NCI-H1694 treated with DMSO at 0.1 percent for 48 hours (cell line): ENCODE data around the gene ASCL4.
"Not testable (repeated sequence)": the region's sequence is repeated elsewhere in the genome, so short reads cannot be mapped to it uniquely, and the experiment has no call there.

Source experiments
- DNase-seq: peaks from one replicate; lab custom pipeline; 2025; lab: John Stamatoyannopoulos, UW

The ASCL4 gene, protein sequence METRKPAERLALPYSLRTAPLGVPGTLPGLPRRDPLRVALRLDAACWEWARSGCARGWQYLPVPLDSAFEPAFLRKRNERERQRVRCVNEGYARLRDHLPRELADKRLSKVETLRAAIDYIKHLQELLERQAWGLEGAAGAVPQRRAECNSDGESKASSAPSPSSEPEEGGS

DNA sequence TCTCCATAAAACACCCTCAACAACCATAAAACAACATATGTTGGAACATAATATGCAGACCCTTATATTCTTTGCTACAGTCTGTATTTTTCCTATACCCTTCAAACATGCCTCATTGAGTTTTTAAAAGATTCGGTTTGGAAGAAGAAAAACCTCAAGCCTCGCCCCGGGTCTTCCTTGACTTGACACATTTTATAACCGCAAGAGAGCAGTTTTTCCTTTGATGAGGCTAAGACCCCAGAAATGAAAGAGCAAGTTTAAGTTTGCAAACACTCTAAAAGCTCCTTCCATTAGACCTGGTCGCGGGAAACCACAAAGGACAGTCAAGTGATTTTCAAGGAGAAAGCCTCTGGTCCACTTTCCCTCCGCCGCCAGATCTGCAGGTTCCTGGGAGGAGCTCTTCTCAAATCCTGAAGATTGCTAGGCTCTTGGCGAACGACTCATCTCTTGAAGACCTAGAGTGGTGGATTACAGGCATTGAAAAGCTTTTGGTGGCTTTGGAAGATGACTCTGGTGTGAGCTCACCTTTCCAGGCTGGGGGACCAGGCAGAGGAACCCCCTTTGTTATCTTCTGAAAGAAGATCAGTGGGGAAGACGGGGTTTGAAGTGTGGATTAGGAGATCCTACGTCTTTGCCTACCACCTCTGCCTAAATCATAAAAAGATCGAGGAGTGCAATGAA lies at the start of gene ASCL4:
ASCL4 (plus strand) TSS at position 356 of the 681 bp plus-strand sequence. CDS start 515 bp downstream, outside the sequence.
- DNase-seq = no peak

DNA sequence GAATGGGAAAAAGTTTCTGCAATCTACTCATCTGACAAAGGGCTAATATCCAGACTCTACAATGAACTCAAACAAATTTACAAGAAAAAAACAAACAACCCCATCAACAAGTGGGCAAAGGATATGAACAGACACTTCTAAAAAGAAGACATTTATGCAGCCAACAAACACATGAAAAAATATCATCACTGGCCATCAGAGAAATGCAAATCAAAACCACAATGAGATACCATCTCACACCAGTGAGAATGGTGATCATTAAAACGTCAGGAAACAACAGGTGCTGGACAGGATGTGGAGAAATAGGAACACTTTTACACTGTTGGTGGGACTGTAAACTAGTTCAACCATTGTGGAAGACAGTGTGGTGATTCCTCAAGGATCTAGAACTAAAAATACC lies 47.2 kb upstream of the ASCL4 start:
- DNase-seq = not testable (repeated sequence)

DNA sequence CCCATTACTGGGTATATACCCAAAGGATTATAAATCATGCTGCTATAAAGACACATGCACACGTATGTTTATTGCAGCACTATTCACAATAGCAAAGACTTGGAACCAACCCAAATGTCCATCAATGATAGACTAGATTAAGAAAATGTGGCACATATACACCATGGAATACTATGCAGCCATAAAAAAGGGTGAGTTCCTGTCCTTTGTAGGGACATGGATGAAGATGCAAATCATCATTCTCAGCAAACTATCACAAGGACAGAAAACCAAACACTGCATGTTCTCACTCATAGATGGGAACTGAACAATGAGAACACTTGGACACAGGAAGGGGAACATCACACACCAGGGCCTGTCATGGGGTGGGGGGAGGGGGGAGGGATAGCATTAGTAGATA lies 46.8 kb upstream of the ASCL4 start:
- not testable (repeated sequence) for DNase-seq

DNA sequence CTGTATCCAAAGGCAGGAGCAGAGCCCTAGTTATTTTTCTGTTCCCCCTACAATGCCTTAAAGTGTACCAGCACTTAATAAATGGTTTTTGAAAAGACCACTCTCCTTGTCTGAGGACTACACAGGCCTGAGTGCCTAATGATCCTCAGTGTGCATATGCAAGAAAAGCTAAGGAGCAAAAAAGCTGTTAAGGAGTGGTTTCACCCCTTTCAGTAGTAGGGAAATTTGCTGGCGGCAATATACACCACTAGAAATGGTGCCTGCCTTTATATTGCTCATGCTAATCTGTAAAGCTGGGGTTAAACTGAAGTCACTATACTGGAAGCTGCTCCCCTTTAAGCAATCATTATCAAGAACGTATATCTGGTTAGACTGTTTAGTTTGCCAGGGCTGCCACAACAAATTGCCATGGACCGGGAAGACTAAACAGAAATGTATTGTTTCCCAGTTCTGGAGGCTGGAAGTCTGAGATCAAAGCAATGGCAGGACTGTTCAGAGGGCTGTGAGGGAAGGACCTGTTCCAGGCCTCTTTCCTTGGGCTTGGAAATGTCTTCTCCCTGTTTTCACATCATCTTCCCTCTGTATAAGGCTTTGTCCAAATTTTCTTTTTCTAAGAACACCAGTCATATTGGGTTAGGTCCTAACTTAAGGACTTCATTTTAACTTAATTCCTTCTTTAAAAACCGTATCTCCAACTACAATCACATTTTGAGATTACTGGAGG lies 43.7 kb upstream of the ASCL4 start:
- no peak for DNase-seq

DNA sequence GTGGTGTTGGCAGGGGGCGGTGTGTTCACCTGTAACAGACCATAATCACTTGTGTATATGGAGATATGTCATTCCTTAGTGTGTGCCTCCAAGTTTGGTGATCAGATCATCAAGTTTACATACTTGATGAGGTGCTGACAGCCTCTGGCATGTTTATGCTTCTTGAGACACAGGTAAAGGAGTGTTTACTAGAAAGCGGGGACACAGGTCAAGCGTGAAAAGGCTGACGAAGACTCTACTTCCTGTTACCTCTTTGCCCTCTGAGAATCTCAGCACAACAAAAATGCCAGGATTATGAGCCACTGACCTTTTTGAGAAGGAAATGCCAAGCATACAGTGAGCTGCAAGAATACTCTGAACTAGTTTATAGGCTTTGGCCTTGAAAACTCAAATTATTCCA lies 43.1 kb upstream of the ASCL4 start:
- DNase-seq = no peak

DNA sequence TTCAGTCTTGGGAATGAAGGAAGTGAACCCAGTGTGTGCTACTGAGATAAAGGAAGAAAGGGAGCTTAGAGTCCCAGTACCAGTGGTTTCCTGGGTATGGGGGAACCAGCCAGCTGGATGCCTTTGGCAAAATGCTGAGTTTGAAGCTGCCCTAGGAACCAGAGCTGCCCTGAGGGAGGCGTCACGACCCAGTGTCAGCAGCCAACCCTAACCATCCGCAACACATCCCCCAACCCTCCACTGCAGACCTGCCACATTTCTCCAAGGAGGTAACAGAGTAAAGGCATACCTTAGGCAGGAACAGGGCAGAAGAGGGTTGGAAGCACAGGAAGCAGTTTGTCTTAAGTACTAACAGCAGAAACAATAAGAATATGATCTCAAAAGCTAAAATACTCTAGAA lies 42.1 kb upstream of the ASCL4 start:
- no peak for DNase-seq

DNA sequence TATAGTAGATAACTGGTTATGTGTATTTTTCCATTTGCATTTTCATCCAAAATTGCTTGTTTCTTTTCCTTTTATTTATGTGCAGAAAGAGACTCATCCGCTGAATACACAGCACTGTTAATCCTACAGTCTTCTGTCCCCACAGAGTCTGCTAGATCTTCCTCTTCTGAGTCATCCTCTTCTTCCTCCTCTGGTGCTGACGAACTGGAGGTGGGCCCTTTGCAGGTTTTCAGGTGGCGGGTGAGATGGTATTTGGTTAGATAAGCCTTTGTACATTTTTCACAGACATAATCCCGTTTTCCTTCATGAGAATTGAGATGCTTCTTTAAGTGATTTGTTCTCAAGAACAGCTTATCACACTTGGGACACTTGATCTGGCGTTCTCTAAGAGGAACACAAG lies 40.4 kb upstream of the ASCL4 start:
- DNase-seq = no peak

DNA sequence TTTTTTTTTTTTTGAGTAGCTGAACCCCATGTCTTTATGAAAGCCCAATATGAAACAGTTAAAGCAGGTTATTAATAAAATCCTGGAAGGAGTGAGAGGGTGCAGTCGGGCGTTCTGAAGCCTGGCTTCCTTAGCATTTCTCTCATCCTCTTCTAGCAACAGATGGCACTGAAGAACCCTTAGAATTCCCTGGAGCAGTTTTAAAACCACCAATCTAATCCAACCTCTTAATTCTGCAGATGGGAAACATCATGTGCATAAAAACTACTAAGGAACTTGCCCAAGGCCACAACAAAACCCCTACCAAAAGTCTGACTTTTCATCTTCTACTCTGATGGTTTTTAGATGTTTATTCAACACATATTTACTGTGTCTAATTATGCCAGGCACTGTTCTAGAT lies 38.7 kb upstream of the ASCL4 start:
- DNase-seq = no peak

DNA sequence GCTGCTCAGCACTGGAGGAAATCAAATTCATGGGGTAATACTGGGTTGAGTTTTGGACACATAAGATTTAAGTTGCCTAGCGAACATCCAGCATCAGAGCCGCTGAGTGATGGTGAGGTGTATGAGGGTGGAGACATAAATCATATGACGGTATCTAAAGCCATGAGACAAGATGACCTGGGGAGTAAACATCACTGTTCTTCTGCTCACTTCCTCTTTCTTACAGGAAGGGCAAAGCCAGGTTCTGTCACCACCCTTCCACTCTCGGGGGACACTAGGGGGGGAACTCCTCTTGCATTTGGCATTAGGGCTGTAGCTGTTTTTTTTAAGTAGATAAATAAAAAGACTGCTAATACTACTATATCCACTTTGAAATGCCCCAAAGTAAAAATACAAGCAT lies 37.6 kb upstream of the ASCL4 start:
- DNase-seq = no peak

DNA sequence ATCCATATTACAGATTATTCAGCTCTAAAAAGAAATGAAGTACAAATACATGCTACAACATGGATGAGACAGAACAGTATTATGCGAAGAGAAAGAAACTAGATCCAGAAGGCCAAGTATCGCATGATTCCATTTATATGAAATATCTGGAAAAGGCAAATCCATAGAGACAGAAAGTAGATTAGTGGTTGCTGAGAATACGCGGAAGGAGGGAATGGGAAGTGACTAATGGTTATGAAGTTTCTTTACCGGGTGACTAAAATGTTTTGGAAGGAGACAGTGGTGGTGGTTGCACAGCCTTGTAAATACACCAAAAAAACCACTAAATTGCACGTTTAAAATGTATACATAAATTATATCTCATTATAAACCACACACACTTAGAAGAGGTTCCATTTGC lies 26.0 kb upstream of the ASCL4 start:
- no peak for DNase-seq

DNA sequence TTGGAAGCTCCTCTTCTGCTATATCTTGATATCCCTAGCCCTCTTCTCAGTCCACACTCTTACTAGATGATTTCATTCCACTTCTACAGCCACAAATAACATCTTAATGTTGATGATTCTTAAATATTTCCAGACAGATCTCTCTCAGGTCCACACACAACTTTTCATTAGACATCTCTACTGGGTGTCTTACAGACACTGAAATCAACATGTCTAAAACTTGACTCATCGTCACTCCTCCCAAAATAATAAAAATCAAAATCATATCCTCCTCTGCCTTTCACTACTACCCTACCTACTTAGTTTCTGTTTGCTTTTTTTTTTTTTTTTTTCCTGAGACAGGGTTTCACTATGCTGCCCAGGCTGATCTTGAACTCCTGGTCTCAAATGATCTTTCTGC lies 25.4 kb upstream of the ASCL4 start:
- no peak for DNase-seq

DNA sequence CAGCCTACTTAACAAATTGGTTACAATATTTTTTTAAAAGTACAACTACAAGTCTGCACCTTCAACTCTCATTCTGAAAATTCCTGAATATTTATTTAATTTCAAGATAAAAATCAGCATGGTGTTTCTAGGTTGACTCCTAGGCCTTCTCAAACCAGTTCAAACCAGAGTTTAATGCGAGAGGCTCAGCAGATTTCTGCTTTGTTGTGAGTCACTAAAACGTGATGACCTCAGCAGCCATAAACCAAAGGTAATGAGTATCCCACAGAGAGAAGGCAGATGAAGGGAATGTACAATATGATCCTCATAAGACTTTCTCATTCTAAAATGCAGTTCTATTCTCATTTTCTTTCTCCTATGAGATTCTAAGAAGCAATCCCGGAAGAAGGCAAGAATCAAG lies 15.1 kb upstream of the ASCL4 start:
- DNase-seq = no peak

DNA sequence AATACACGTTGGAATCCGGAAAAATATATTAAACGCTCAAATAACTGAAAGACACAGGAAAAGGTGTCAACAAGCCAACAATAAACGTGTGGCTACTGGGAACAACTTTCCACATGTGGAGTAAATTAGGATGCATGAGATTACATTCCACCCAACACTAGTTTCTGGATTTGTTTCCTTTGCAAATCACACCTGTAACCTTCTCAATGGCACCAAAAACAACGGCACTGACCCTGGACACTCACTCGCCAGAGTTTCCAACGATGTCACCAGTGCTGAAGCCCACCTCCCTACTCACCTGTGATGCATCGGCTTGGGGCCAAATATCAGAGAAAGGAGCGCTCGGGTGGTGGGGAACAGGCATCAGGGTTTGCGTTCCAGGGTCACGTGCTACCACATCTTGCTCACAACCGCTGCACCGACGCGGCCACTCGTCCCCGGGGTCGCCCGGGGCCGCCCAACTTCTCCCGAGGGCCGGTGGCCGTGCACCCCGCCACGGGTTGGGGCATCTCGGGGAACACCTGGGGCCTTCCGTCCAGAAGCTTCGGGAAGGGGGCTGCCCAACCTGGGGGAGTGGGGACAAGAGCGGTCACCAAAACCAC lies 14.2 kb upstream of the ASCL4 start:
- DNase-seq = no peak

DNA sequence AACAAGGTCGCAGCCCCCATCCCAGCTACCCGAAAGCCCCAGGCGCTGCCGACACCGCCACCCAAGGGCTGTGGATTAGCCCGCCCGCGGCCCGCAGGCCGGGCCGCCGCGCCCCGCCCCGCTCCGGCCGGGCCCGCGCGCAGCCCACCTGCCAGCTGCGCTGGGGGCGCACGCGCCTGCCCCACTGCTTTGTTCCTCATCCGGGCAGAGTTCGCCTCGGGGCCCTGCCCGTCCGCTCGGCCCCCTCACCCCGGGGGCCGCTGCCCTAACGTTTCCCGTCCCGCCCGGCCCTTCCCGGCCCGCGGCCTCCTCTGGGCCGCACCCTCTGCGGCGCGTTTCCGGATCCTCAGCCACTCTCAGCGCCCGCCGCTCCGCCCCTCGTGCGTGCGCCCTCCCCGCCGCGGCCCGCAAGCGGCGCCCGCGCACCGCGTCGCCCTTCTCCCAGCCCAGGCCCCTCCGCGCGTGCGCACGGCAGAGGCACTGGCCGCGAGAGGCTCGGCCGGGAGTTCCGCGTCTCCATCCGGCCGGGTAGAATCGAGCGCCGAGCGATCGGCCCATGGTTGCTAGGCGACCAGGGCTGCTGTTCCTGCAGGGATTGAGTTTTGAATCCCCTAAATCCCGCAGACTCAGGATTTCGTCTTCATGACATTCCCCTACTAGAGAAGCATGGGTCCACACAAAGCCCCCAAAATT lies 13.5 kb upstream of the ASCL4 start, which contains the start of gene PRDM4:
PRDM4 (minus strand) TSS at position 329 of the 693 bp plus-strand sequence. CDS start 622 bp downstream, outside the sequence.
- peak; percentile 69 for DNase-seq

DNA sequence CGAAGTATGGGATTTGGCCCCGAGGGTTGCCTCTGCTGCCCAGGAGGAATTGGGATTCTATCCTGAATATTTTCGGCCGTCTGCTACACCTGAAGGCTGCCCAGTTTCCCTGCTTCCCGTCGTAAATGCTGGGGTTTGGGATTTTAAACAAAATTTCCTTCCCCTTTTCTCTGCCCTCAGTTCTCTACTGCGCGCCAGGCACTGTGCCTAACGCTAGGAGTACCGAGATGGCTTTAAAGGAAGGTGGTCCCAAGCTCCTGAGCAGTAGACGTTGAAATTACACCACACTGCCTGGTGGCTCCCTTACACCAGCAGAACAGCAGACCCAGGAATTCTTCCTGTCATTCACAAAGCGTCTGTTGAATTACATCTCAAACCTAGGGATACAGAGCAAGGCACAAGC lies 13.0 kb upstream of the ASCL4 start:
- DNase-seq = no peak

DNA sequence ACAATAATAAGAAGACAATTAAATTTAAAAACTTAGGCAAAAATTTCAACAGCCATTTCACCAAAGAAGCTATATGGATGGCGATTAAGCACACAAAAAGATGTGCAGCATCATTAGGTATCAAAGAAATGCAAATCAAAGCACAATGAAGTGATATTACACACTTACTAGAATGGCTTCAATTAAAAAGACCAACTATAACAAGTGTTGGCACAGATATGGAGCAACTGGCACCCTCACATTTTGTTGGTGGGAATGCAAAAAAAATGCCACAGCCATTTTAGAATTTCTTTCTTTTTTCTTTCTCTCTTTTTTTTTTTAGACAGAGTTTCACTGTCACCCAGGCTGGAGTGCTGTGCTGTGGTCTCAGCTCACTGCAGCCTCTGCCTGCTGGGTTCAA lies 11.6 kb upstream of the ASCL4 start:
- no peak for DNase-seq

DNA sequence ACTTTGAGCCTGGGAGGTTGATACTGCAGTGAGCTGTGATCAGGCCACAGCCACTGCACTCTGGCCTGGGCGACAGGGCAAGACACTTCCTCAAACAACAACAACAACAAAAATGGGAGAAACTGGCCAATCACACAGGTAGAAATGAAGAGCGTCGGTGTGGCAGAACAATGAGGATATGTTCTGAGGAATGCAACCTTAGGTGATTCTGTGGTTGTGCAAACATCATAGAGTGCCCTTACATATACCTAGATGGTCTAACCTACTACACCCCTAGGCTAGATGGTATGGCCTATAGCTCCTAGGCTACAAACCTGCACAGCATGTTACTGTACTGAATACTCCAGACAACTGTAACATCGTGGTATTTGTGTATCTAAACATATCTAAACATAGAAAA lies 9.9 kb upstream of the ASCL4 start:
- DNase-seq = no peak

DNA sequence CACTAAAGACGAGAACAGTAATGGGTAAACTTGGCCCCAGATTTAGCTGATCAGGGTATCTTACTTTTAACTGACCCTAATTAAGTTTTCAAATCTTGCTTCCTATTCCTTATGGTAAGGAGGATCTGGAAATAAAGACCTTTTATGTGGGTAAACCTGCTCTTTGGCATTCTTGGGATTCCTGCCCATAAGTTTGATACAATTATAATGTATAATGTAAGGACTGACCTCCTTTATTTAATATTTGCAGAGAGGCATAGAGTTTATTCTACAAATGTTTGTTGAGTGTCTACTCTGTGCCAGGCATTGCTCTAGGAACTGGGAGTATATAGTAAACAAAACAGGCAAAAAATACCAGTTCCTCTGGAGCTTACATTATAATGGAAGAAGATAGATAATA lies 9.2 kb upstream of the ASCL4 start:
- DNase-seq = no peak

DNA sequence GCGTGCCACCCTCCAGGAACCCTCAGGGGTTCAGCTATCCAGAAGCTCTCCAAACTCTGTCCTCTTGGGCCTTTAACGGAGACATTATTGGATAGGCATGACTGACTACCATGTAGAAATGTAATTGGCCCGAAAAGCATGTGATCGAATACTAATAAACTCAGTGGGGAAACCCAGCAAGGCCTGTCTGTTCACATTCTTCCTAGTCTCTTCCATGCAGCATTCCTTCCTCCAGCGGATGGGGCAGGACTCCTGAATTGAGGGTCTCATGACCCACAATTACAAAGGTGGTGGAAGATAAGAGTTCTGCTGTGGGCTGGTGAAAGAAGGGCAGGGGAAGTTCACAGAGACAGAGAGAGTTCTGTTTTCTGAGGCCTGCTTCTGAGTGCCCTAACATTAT lies 7.0 kb upstream of the ASCL4 start:
- no peak for DNase-seq

DNA sequence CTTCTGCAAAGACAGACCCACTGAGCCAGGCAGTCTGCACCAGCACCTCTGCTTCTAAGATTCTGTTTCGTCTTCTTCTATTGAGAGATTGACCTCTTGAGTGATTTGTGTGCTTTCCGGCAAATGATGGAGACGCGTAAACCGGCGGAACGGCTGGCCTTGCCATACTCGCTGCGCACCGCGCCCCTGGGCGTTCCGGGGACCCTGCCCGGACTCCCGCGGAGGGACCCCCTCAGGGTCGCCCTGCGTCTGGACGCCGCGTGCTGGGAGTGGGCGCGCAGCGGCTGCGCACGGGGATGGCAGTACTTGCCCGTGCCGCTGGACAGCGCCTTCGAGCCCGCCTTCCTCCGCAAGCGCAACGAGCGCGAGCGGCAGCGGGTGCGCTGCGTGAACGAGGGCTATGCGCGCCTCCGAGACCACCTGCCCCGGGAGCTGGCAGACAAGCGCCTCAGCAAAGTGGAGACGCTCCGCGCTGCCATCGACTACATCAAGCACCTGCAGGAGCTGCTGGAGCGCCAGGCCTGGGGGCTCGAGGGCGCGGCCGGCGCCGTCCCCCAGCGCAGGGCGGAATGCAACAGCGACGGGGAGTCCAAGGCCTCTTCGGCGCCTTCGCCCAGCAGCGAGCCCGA lies 703 bp downstream of the ASCL4 start:
- no peak for DNase-seq

DNA sequence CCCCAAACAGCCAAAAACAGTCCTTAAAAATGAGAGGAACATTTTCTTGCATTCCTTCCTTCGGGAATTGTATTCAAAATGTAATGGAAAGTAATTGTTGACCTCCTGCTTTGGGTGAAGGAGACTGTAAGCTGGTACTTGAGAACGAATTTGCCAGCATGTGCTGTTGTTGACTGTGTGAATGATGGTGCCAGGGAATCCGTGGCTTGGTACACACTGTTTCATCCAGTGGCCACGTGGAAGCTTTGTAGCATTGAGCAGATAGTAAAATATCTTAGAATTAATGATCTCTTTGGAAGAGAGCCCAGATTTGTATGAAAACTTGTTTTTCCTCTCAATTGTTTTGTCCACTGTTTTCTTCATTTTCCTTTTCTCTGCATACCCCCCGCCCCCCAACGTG lies 1.7 kb downstream of the ASCL4 start:
- DNase-seq = no peak
